Astrocyte (in vitro differentiated cells and primary cell): ENCODE results near the gene PER3.

Source experiments
- EZH2 ChIP-seq: IDR thresholded peaks from 2 replicates; pipeline ENCODE4 v1.6.1; 2012; ENCODE audit warnings: mild to moderate bottlenecking, low read length, inconsistent platforms; ENCODE audit not compliant: insufficient read depth
- TF ChIP-seq, protein P1 (sequence below): IDR thresholded peaks from 2 replicates; pipeline ENCODE4 v1.5.1; 2011; ENCODE audit warnings: low read depth, mild to moderate bottlenecking, inconsistent platforms, low read length, moderate library complexity; ENCODE audit not compliant: insufficient read depth

DNA sequence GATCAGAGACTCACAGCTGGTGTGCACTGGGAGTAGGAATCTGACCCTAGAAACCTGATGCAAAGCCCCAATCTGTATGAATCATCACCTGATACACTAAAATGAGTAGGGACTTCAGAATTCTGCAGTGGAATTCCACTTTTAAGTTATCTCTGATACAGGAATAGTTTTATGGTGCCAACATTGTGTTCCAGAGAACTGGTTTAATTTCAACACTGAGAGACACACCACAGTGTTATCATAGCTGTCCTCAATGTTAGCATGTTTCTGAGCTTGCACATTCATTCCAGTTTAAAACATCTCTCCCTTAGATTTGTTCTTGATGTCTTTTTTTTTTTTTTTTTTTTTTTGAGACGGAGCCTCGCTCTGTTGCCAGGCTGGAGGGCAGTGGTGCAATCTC, 61.7 kb downstream of the PER3 start:
- TF ChIP-seq, protein P1, sequence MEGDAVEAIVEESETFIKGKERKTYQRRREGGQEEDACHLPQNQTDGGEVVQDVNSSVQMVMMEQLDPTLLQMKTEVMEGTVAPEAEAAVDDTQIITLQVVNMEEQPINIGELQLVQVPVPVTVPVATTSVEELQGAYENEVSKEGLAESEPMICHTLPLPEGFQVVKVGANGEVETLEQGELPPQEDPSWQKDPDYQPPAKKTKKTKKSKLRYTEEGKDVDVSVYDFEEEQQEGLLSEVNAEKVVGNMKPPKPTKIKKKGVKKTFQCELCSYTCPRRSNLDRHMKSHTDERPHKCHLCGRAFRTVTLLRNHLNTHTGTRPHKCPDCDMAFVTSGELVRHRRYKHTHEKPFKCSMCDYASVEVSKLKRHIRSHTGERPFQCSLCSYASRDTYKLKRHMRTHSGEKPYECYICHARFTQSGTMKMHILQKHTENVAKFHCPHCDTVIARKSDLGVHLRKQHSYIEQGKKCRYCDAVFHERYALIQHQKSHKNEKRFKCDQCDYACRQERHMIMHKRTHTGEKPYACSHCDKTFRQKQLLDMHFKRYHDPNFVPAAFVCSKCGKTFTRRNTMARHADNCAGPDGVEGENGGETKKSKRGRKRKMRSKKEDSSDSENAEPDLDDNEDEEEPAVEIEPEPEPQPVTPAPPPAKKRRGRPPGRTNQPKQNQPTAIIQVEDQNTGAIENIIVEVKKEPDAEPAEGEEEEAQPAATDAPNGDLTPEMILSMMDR, result no peak
- no peak for TF ChIP-seq EZH2
